Peyer's patch (tissue), 4 donors: ENCODE measurements around the gene C2CD4A. TPM values are rescaled to one million over a fixed set of nuclear protein-coding genes. Genes with fewer than 3 reads are reported as not detected.

Experiments used
- DNase-seq, 3 donors: peaks; one replicate each; pipeline ENCODE4 v3.0.0-alpha.2; 2017 to 2019
- H3K27ac ChIP-seq, 4 donors: fragments of 200-600 bp; sonication (generic); one replicate each; pipeline ENCODE4 v1.5.1; 2016 to 2019
- H3K27me3 ChIP-seq, 2 donors: fragments of 200-600 bp; sonication (generic); one replicate each; pipeline ENCODE4 v1.5.1; 2019
- H3K36me3 ChIP-seq, 3 donors: fragments of 200-600 bp; sonication (generic); one replicate each; pipeline ENCODE4 v1.5.1; 2016 to 2019
- H3K4me1 ChIP-seq, 4 donors: fragments of 200-600 bp; sonication (generic); one replicate each; pipeline ENCODE4 v1.5.1; 2016 to 2019
- H3K4me3 ChIP-seq, 4 donors: fragments of 200-600 bp; sonication (generic); 1 replicate in 3 of 4; 2 replicates in 1 of 4; pipeline ENCODE4 v1.5.1; 2016 to 2019; ENCODE audit warnings: mild to moderate bottlenecking in 1 of 4
- H3K9me3 ChIP-seq, 4 donors: fragments of 200-600 bp; sonication (generic); one replicate each; pipeline ENCODE4 v1.5.1; 2016 to 2019; ENCODE audit warnings: mild to moderate bottlenecking in 1 of 4
- POLR2A ChIP-seq, 2 donors: fragments of 450-650 bp; IDR thresholded peaks; one replicate each; pipeline ENCODE4 v1.5.1; 2017; ENCODE audit warnings: antibody characterized with exemption in 2 of 2, mild to moderate bottlenecking in 2 of 2, moderate library complexity in 2 of 2
- total RNA-seq, 4 donors: library from RNA; depleted of rRNA; stranded (reverse); fragments of >200 nt; gene quantifications; one replicate each; pipeline ENCODE4 v1.1.0, GENCODE V29; 2016
- TF ChIP-seq, protein P1 (sequence below), 6 experiments: fragments of 450-650 bp in 4 of 6; fragments of 200-600 bp in 2 of 6; sonication (generic) in 1 of 6; IDR thresholded peaks; one replicate each; pipeline ENCODE4 v1.5.1; 2017 to 2019; ENCODE audit warnings: antibody characterized with exemption in 6 of 6, mild to moderate bottlenecking in 3 of 6, moderate library complexity in 1 of 6

Gene C2CD4A
- total RNA-seq, 4 donors from 2014 or later = 0.18 to 1.7 TPM; not detected in 2

DNA sequence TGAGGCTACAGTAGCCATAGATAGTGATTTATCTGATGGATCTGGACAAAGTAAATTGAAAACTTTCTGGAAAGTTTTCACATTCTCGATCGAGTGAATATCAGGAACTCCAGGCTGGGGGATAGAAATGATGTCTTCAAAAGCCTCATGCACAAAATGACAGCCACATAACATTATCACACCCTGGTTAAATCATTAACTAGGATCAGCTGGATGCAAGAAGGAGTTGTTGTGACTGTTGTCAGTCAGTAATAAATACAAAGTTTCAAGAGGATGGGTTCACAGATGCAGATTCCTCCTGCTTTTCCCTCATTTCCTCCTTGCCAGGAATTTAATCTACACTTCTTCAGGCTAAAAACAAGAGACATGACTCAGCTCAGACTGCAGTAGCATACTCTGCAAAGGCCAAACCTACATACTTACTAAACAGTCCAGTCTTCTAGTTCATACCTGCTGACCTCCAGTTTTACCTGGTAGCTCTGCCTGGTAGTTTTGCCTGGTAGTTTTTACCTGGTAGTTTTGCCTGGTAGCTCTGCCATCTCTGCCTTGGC lies 40.9 kb downstream of the C2CD4A start:
- DNase-seq = no peak

DNA sequence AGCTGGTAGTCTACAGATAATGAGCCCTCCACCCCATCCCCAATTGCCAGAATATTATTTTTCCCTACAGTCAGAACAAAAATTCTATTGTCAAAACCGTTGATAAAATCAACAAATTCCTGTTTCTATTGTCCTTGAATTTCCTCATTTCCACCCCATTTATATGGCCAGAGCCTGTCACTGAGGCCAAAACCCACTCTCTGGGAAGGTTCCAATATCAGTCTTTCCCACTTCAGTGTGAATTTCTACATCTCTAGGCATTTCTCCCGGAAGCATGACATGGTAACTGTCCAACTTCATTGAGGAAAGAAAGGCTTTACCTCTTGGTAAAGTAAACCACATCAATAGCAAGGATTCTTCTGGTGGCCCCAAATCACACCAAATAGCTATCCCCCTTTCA lies 41.6 kb downstream of the C2CD4A start:
- no peak for DNase-seq
- H3K27me3 ChIP-seq = no peaks in the 10 kb centered on the region
- H3K27ac ChIP-seq = no peak overlapping the region
- no peaks in the 10 kb centered on the region for H3K9me3 ChIP-seq
- TF ChIP-seq, protein P1, sequence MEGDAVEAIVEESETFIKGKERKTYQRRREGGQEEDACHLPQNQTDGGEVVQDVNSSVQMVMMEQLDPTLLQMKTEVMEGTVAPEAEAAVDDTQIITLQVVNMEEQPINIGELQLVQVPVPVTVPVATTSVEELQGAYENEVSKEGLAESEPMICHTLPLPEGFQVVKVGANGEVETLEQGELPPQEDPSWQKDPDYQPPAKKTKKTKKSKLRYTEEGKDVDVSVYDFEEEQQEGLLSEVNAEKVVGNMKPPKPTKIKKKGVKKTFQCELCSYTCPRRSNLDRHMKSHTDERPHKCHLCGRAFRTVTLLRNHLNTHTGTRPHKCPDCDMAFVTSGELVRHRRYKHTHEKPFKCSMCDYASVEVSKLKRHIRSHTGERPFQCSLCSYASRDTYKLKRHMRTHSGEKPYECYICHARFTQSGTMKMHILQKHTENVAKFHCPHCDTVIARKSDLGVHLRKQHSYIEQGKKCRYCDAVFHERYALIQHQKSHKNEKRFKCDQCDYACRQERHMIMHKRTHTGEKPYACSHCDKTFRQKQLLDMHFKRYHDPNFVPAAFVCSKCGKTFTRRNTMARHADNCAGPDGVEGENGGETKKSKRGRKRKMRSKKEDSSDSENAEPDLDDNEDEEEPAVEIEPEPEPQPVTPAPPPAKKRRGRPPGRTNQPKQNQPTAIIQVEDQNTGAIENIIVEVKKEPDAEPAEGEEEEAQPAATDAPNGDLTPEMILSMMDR (IDR thresholded peaks at IDR 0.05) = no peak
- TF ChIP-seq POLR2A (IDR thresholded peaks at IDR 0.05) = no peak
- no peak overlapping the region for H3K4me3 ChIP-seq
- H3K4me1 ChIP-seq = peaks cover 0 to 28% (median 0%) of the 10 kb centered on the region in 4 donors
- H3K36me3 ChIP-seq = no peaks in the 10 kb centered on the region

More for the DNA sequence above, 40.9 kb downstream of the C2CD4A start:
- Histone ChIP-seq H3K27me3 (no peaks in the 10 kb centered on the region), H3K36me3 (no peaks in the 10 kb centered on the region), H3K9me3 (no peaks in the 10 kb centered on the region), H3K4me1 (peaks cover 0 to 23% (median 0%) of the 10 kb centered on the region in 4 donors), H3K4me3 (no peak overlapping the region), H3K27ac (no peak overlapping the region)
- TF ChIP-seq, protein P1 (IDR thresholded peaks at IDR 0.05) = no peak
- TF ChIP-seq POLR2A (IDR thresholded peaks at IDR 0.05) = no peak

DNA sequence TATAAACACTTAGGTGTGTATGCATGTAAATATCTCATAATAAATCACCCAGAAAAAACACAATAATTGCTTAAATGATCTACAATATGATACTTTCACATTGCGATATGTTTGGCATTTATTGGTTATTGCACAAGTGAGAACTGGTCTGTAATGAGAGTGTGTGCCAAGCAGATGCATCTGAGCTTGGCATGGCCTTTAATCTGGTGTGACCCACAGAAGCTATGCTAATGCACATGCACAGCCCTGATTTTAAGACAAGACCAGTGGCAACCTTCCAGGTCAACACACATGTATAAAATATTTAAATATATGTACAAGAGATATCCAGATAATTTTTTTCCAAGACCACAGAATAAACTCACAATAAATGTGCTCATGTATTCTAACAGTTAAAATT lies 42.7 kb downstream of the C2CD4A start:
- H3K27ac ChIP-seq = no peak overlapping the region
- no peak overlapping the region for H3K4me3 ChIP-seq

DNA sequence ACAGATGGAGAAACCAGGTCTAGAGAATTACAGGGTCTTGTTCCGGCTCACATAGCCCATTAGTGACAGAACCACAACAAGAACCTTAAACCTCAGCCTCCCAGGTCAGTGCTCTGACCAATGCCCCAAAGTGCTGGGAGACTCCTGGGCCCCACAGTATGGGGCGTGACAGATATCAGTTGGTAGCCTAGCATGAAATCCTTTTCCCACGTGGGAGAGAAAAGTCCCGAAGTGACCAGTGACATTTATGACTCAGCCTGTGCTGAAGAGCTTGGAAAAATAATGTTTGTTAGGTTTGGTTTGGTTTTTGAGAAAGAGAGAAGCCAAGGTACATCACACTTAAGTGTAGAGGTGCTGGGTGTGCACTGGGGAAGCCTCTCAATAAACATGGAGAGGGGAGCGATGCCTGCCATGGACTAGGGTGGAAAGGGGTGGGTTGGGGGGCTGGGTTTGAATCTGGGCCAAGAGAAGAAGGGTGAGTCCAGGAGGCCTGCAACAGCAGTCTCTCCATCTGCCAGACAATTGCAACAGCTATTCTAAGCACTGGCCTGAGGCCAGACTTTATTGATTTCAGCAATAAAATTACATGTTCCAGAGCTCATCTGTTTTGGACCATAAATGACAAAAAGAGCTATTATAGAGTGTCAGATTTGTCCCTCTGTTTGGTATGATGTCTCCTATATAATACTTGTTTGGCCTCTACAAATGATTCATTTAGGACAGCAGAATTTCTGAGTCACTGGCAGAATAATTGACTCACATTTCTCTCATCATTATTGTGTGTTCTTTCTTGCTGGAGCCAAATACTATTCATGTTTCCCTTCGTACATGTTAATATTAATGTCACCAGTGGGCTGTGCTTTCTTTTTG lies 43.4 kb downstream of the C2CD4A start:
- DNase-seq = no peak
- Histone ChIP-seq H3K4me1 (peaks cover 0 to 32% (median 0%) of the 10 kb centered on the region in 4 donors), H3K9me3 (no peaks in the 10 kb centered on the region), H3K27ac (peak overlapping the region in 1 of 4 donors; percentile 59), H3K36me3 (no peaks in the 10 kb centered on the region), H3K27me3 (no peaks in the 10 kb centered on the region), H3K4me3 (no peak overlapping the region)
- TF ChIP-seq POLR2A (IDR thresholded peaks at IDR 0.05) = no peak
- TF ChIP-seq, protein P1 (IDR thresholded peaks at IDR 0.05) = no peak

More for the DNA sequence above, 42.7 kb downstream of the C2CD4A start:
- no peak for DNase-seq
- H3K9me3 ChIP-seq = no peaks in the 10 kb centered on the region
- H3K36me3 ChIP-seq = no peaks in the 10 kb centered on the region
- H3K27me3 ChIP-seq = no peaks in the 10 kb centered on the region
- H3K4me1 ChIP-seq = peaks cover 0 to 32% (median 0%) of the 10 kb centered on the region in 4 donors
- no peak for TF ChIP-seq POLR2A (IDR thresholded peaks at IDR 0.05)
- TF ChIP-seq, protein P1 (IDR thresholded peaks at IDR 0.05) = no peak

DNA sequence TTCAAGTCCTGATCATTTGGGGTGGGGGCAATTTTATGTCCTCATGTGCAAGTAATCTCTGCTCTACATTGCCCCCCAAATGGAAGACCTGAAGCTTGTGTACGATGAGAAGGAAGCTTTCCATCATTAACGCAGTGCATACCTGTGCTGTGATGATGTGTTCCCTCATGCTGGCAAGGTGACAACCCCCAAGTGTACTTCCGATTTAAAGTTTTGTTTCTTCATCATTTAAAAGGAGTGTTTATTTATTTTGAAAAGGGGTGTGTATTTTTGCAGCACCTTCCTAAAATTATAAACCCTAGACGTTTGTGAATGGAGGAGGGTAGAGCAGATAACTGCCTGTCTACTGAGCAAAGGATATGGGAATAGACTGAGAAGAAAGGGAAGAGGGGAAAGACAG lies 45.3 kb downstream of the C2CD4A start:
- peaks cover 0 to 32% (median 0%) of the 10 kb centered on the region in 4 donors for H3K4me1 ChIP-seq
- no peak overlapping the region for H3K27ac ChIP-seq

More for the DNA sequence above, 45.3 kb downstream of the C2CD4A start:
- no peaks in the 10 kb centered on the region for H3K9me3 ChIP-seq
- H3K36me3 ChIP-seq = no peaks in the 10 kb centered on the region
- DNase-seq = no peak
- H3K27me3 ChIP-seq = no peaks in the 10 kb centered on the region
- no peak overlapping the region for H3K4me3 ChIP-seq
- TF ChIP-seq, protein P1 (IDR thresholded peaks at IDR 0.05) = no peak
- TF ChIP-seq POLR2A (IDR thresholded peaks at IDR 0.05) = no peak
